ENCODE data around the gene TP63.
"Not testable (repeated sequence)": the region's sequence is repeated elsewhere in the genome, so short reads cannot be mapped to it uniquely, and the experiment has no call there.

Gene TP63

GRCh38 chr3:189631373-189631408 lies at the start of gene TP63:
Gene TP63 (plus strand): TSS chr3:189631389. CDS start chr3:189631516, 127 bp downstream.
- no peak for DNase-seq

GRCh38 chr3:189582179-189582578 lies 49.0 kb upstream of the TP63 start:
- DNase-seq: no peak

GRCh38 chr3:189584645-189585044 lies 46.5 kb upstream of the TP63 start:
- no peak for DNase-seq

- DNase-seq: no peak
These were observed 44.1 kb upstream of the TP63 start for GRCh38 chr3:189586941-189587663.

- no peak for DNase-seq
These were observed 43.5 kb upstream of the TP63 start for GRCh38 chr3:189587664-189588040.

- no peak for DNase-seq
These were observed 43.1 kb upstream of the TP63 start for GRCh38 chr3:189588070-189588469.

GRCh38 chr3:189588475-189589178 lies 42.6 kb upstream of the TP63 start:
- DNase-seq: no peak

GRCh38 chr3:189589179-189589569 lies 42.0 kb upstream of the TP63 start:
- DNase-seq: no peak

GRCh38 chr3:189590223-189590622 lies 41.0 kb upstream of the TP63 start:
- DNase-seq: peak in 1 of 3 experiments; percentile 26

GRCh38 chr3:189593581-189593980 lies 37.6 kb upstream of the TP63 start:
- no peak for DNase-seq

- DNase-seq: not testable (repeated sequence)
These were observed 34.9 kb upstream of the TP63 start for GRCh38 chr3:189596078-189596979.

- no peak for DNase-seq
These were observed 33.3 kb upstream of the TP63 start for GRCh38 chr3:189597918-189598317.

- no peak for DNase-seq
These were observed 32.5 kb upstream of the TP63 start for GRCh38 chr3:189598530-189599225.

- DNase-seq: peak in 2 of 3 experiments; percentile 55 to 86
These were observed 28.7 kb upstream of the TP63 start for GRCh38 chr3:189602471-189602870.

GRCh38 chr3:189605717-189606116 lies 25.5 kb upstream of the TP63 start:
- no peak for DNase-seq

GRCh38 chr3:189606774-189607173 lies 24.4 kb upstream of the TP63 start:
- no peak for DNase-seq

GRCh38 chr3:189612641-189613040 lies 18.5 kb upstream of the TP63 start:
- not testable (repeated sequence) for DNase-seq

GRCh38 chr3:189613122-189613521 lies 18.1 kb upstream of the TP63 start:
- no peak for DNase-seq

GRCh38 chr3:189621948-189622603 lies 9.1 kb upstream of the TP63 start:
- no peak for DNase-seq

GRCh38 chr3:189622629-189623028 lies 8.6 kb upstream of the TP63 start:
- DNase-seq: no peak

- DNase-seq: no peak
These were observed 7.1 kb upstream of the TP63 start for GRCh38 chr3:189624130-189624529.

- no peak for DNase-seq
These were observed 6.1 kb upstream of the TP63 start for GRCh38 chr3:189625071-189625470.

GRCh38 chr3:189625572-189625971 lies 5.6 kb upstream of the TP63 start:
- no peak for DNase-seq

Data from NCI-H1417 (cell line).